HCT116 (cell line): ENCODE data around the gene GMEB2. TPM values are rescaled to one million over a fixed set of nuclear protein-coding genes. Genes with fewer than 3 reads are reported as not detected.
A peak's percentile ranks its signal among the peaks of the same experiment; 100 is the strongest.

Source experiments
- ATAC-seq: fragments of 200-7000 bp; cut with Tn5 transposase; 2 replicates; pipeline ENCODE4 v1.9.1; 2020; ENCODE audit warnings: mild to moderate bottlenecking, moderate library complexity
- BruUV-seq: library from RNA; stranded (reverse); fragments of 400-500 nt; replicated peaks from 2 replicates; lab custom pipeline; 2021; lab: Mats Ljungman, UMichigan
- CTCF ChIA-PET: fragments of 300-600 bp; sonication (Branson Sonifier 250); formaldehyde crosslinking; loops from one replicate; lab custom pipeline; 2021; ENCODE audit warnings: antibody characterized with exemption; lab: Charles Lee
- POLR2A ChIA-PET: fragments of 300-600, 350-600 bp; sonication (Branson Sonifier 250); formaldehyde crosslinking; loops from one replicate; lab custom pipeline; 2021; ENCODE audit warnings: antibody characterized with exemption; lab: Charles Lee
- RAD21 ChIA-PET, 2 experiments: fragments of 300-600 bp; sonication (Branson Sonifier 250); formaldehyde crosslinking; loops; one replicate each; lab custom pipeline; 2023; ENCODE audit warnings: low total read pairs in 2 of 2; ENCODE audit not compliant: uncharacterized antibody in 2 of 2, unreplicated experiment in 2 of 2, low non-redundant PET in 1 of 2; lab: Charles Lee
- DNase-seq: peaks from one replicate; pipeline ENCODE4 v3.0.0-alpha.2; 2010; ENCODE audit warnings: low read depth, low spot score
- H2AFZ ChIP-seq: fragments of 200-600 bp; shearing (Covaris generic), sonication (generic); 2 replicates; pipeline ENCODE4 v1.6.1; 2017; ENCODE audit warnings: low read depth, mixed run types, mixed read lengths, antibody characterized with exemption, low read length; ENCODE audit not compliant: poor library complexity, severe bottlenecking
- H3K27ac ChIP-seq: 2 replicates; pipeline ENCODE4 v1.5.1; 2012; ENCODE audit warnings: low read depth, low read length
- H3K27me3 ChIP-seq: fragments of 200-600 bp; sonication (generic); 2 replicates; pipeline ENCODE4 v1.6.1; 2016; ENCODE audit warnings: mixed run types, low read length, mixed read lengths; ENCODE audit not compliant: insufficient read depth
- H3K36me3 ChIP-seq, 2 experiments: fragments of 200-500 bp in 1 of 2; fragments of 200-600 bp in 1 of 2; sonication (Bioruptor generic) in 1 of 2; sonication (generic) in 1 of 2; 2 replicates each; pipeline versions ENCODE4 v1.5.1 to v1.6.1; 2014 to 2016; ENCODE audit warnings: low read length in 2 of 2, inconsistent platforms in 1 of 2, mixed read lengths in 1 of 2, mixed run types in 1 of 2; ENCODE audit not compliant: insufficient read depth in 2 of 2, control insufficient read depth in 1 of 2
- H3K4me1 ChIP-seq, 2 experiments: fragments of 200-600 bp in 1 of 2; sonication (generic) in 1 of 2; 2 replicates each; pipeline versions ENCODE4 v1.5.1 to v1.6.1; 2012 to 2017; ENCODE audit warnings: low read length in 2 of 2, inconsistent platforms in 1 of 2, mild to moderate bottlenecking in 1 of 2, mixed read lengths in 1 of 2, mixed run types in 1 of 2, moderate library complexity in 1 of 2; ENCODE audit not compliant: insufficient read depth in 2 of 2, control insufficient read depth in 1 of 2
- H3K4me2 ChIP-seq: fragments of 200-600 bp; sonication (generic); 2 replicates; pipeline ENCODE4 v1.6.1; 2017; ENCODE audit warnings: mixed run types, low read length, mixed read lengths
- H3K4me3 ChIP-seq, 2 experiments: fragments of 200-600 bp in 1 of 2; sonication (generic) in 1 of 2; replicated peaks in 1 of 2; 2 replicates each; pipeline ENCODE4 v1.5.1; 2011 to 2016; ENCODE audit warnings: low read length in 2 of 2, control low read depth in 1 of 2, low read depth in 1 of 2, mild to moderate bottlenecking in 1 of 2, mixed read lengths in 1 of 2, mixed run types in 1 of 2
- H3K79me2 ChIP-seq: fragments of 200-600 bp; sonication (generic); 2 replicates; pipeline ENCODE4 v1.6.1; 2017; ENCODE audit warnings: mild to moderate bottlenecking, mixed run types, low read length, moderate library complexity, mixed read lengths; ENCODE audit not compliant: insufficient read depth
- H3K9ac ChIP-seq: fragments of 200-600 bp; sonication (generic); 2 replicates; pipeline ENCODE4 v1.6.1; 2016; ENCODE audit warnings: low read length, mixed read lengths
- H3K9me2 ChIP-seq: fragments of 200-600 bp; sonication (generic), shearing (Covaris generic); 2 replicates; pipeline ENCODE4 v1.6.1; 2017; ENCODE audit warnings: mixed run types, mild to moderate bottlenecking, moderate library complexity; ENCODE audit not compliant: insufficient read depth
- H3K9me3 ChIP-seq, 2 experiments: fragments of 200-500 bp in 1 of 2; fragments of 200-600 bp in 1 of 2; sonication (Bioruptor generic) in 1 of 2; sonication (generic) in 1 of 2; 2 replicates each; pipeline ENCODE4 v1.6.1; 2014 to 2017; ENCODE audit warnings: low read length in 2 of 2, mixed read lengths in 2 of 2, inconsistent platforms in 1 of 2, low read depth in 1 of 2, mild to moderate bottlenecking in 1 of 2, mixed run types in 1 of 2, moderate library complexity in 1 of 2; ENCODE audit not compliant: control insufficient read depth in 1 of 2, insufficient read depth in 1 of 2
- H4K20me1 ChIP-seq: fragments of 200-600 bp; sonication (generic), shearing (Covaris generic); 2 replicates; pipeline ENCODE4 v1.6.1; 2017; ENCODE audit warnings: mixed run types, mild to moderate bottlenecking, moderate library complexity; ENCODE audit not compliant: insufficient read depth
- ATF3 ChIP-seq: IDR thresholded peaks from 2 replicates; pipeline ENCODE4 v1.6.1; 2012
- CBX3 ChIP-seq: IDR thresholded peaks from 2 replicates; pipeline ENCODE4 v1.6.1; 2012; ENCODE audit warnings: low read depth
- CEBPB ChIP-seq: IDR thresholded peaks from 2 replicates; pipeline ENCODE4 v1.6.1; 2012; ENCODE audit warnings: low read depth
- CTCF ChIP-seq, 3 experiments: fragments of 200-600 bp in 1 of 3; sonication (generic) in 1 of 3; IDR thresholded peaks in 2 of 3; conservative IDR thresholded peaks in 1 of 3; 2 replicates each; pipeline ENCODE4 v1.5.1; 2012 to 2017; ENCODE audit warnings: low read depth in 2 of 3, low read length in 2 of 3, antibody characterized with exemption in 1 of 3, borderline replicate concordance in 1 of 3, control low read depth in 1 of 3, mild to moderate bottlenecking in 1 of 3, mixed read lengths in 1 of 3, mixed run types in 1 of 3, moderate library complexity in 1 of 3; ENCODE audit not compliant: insufficient read depth in 1 of 3
- ELF1 ChIP-seq: IDR thresholded peaks from 2 replicates; pipeline ENCODE4 v1.6.1; 2012; ENCODE audit warnings: low read depth, borderline replicate concordance
- EZH2 ChIP-seq: fragments of 200-600 bp; sonication (generic); IDR thresholded peaks from 2 replicates; pipeline ENCODE4 v1.6.1; 2017; ENCODE audit warnings: antibody characterized with exemption, mixed run types
- EZH2phosphoT487 ChIP-seq: fragments of 200-600 bp; IDR thresholded peaks from 2 replicates; pipeline ENCODE4 v1.6.1; 2018; ENCODE audit warnings: antibody characterized with exemption, borderline replicate concordance
- FOSL1 ChIP-seq: IDR thresholded peaks from 2 replicates; pipeline ENCODE4 v1.6.1; 2012; ENCODE audit warnings: low read depth
- JUND ChIP-seq: IDR thresholded peaks from 2 replicates; pipeline ENCODE4 v1.6.1; 2012
- MAX ChIP-seq: IDR thresholded peaks from 2 replicates; pipeline ENCODE4 v1.6.1; 2012
- POLR2A ChIP-seq: IDR thresholded peaks from 2 replicates; pipeline ENCODE4 v1.7.0; 2011; ENCODE audit warnings: borderline replicate concordance; ENCODE audit not compliant: insufficient read depth, insufficient read length; ENCODE audit errors: extremely low read depth
- SIN3A ChIP-seq: IDR thresholded peaks from 2 replicates; pipeline ENCODE4 v1.6.1; 2012; ENCODE audit warnings: low read depth
- SRF ChIP-seq: IDR thresholded peaks from 2 replicates; pipeline ENCODE4 v1.6.1; 2012; ENCODE audit warnings: low read depth
- TCF7L2 ChIP-seq: IDR thresholded peaks from 2 replicates; pipeline ENCODE4 v1.7.0; 2011; ENCODE audit warnings: borderline replicate concordance, inconsistent platforms; ENCODE audit not compliant: insufficient read depth, insufficient read length; ENCODE audit errors: extremely low read depth
- ZBTB33 ChIP-seq: IDR thresholded peaks from 2 replicates; pipeline ENCODE4 v1.6.1; 2011; ENCODE audit warnings: mild to moderate bottlenecking, low read length, moderate library complexity; ENCODE audit not compliant: insufficient replicate concordance; ENCODE audit errors: extremely low read depth
- ZNF274 ChIP-seq: fragments of 200-500 bp; sonication (Bioruptor generic); IDR thresholded peaks from 2 replicates; pipeline ENCODE4 v1.6.1; 2014; ENCODE audit warnings: mild to moderate bottlenecking, low read depth, low read length, inconsistent platforms
- intact Hi-C: fragments of 100-400 bp; cut with micrococcal nuclease; formaldehyde crosslinking; loops from 2 replicates; pipeline ENCODE4 v1.10.0; 2022
- total RNA-seq: library from RNA; stranded (reverse); gene quantifications from one replicate; pipeline ENCODE4 v1.2.1, GENCODE V29; 2021; ENCODE audit not compliant: unreplicated experiment

Gene GMEB2
- total RNA-seq, 1 experiment from 2014 or later: 13.9 TPM

- POLR2A ChIA-PET: interaction anchor here (0.7 kb wide), 1 partner anchor 13 kb away, joined by 3 read pairs; no protein-coding TSS in a partner anchor
Measured at GRCh38 chr20:63554361-63555278, 72.3 kb downstream of the GMEB2 start.

GRCh38 chr20:63553933-63554290 is 73.0 kb downstream of the GMEB2 start, which contains the start of gene FNDC11:
Gene FNDC11 (plus strand): TSS chr20:63554159. CDS start chr20:63555664, 1,505 bp downstream.
- H3K4me3 ChIP-seq: peak within 1 kb of the TSS; percentile 57 to 72
- no peaks in the 10 kb centered on the region for H3K9me2 ChIP-seq
- intact Hi-C loops: no loop called here
- ATAC-seq (peak; percentile 58), DNase-seq (no peak)
- ChIA-PET CTCF (no interaction called here), RAD21 (no interaction called here), POLR2A (no interaction called here)
- no peaks in the 10 kb centered on the region for H3K9me3 ChIP-seq
- H3K27ac ChIP-seq: peak within 1 kb of the TSS; percentile 83
- H3K79me2 ChIP-seq: no peaks in the 10 kb centered on the region
- BruUV-seq: no TSS peak
- H3K36me3 ChIP-seq: no peaks in the 10 kb centered on the region
- no peaks in the 10 kb centered on the region for H4K20me1 ChIP-seq
- H3K9ac ChIP-seq: peak within 1 kb of the TSS; percentile 73
- H3K4me2 ChIP-seq: peak within 1 kb of the TSS; percentile 100
- H2AFZ ChIP-seq: no peak within 1 kb of the TSS
- peaks cover 12 to 20% of the 10 kb centered on the region in 2 experiments for H3K4me1 ChIP-seq
- no peaks in the 10 kb centered on the region for H3K27me3 ChIP-seq
- no peak for TF ChIP-seq CTCF (IDR thresholded peaks at IDR 0.05 in 2 of 3, conservative IDR thresholded peaks at IDR 0.05 in 1 of 3; ENCODE audit: borderline replicate concordance in 1 of 3, insufficient read depth in 1 of 3, low read depth in 2 of 3, low read length in 2 of 3)
- no peak for TF ChIP-seq ZNF274
- TF ChIP-seq CBX3: no peak
- TF ChIP-seq TCF7L2: no peak
- TF ChIP-seq JUND: no peak
- no peak for TF ChIP-seq SIN3A
- TF ChIP-seq ELF1: no peak
- TF ChIP-seq FOSL1: no peak
- TF ChIP-seq EZH2: no peak
- no peak for TF ChIP-seq POLR2A
- TF ChIP-seq ZBTB33: no peak
- TF ChIP-seq ATF3: no peak

More at GRCh38 chr20:63554361-63555278, 72.3 kb downstream of the GMEB2 start:
- H3K36me3 ChIP-seq: no peaks in the 10 kb centered on the region
- no TSS peak for BruUV-seq
- ATAC-seq: no peak
- H3K27me3 ChIP-seq: no peaks in the 10 kb centered on the region
- H3K9ac ChIP-seq: peak overlapping the region; percentile 73
- TF ChIP-seq EZH2phosphoT487: no peak
- TF ChIP-seq MAX: no peak
- no peak for TF ChIP-seq CEBPB
- no peak for TF ChIP-seq SRF
- no peak for TF ChIP-seq JUND
- TF ChIP-seq, all 23 proteins: peak for 0
- no peaks in the 10 kb centered on the region for H3K9me2 ChIP-seq
- peaks cover 12 to 20% of the 10 kb centered on the region in 2 experiments for H3K4me1 ChIP-seq
- peak overlapping the region; percentile 100 for H3K4me2 ChIP-seq
- H4K20me1 ChIP-seq: no peaks in the 10 kb centered on the region
- intact Hi-C loops: no loop called here
- peak overlapping the region; percentile 57 to 72 for H3K4me3 ChIP-seq
- H3K79me2 ChIP-seq: no peaks in the 10 kb centered on the region
- no peak for DNase-seq
- H3K27ac ChIP-seq: peak overlapping the region; percentile 22; the same call in 1 of the 2 replicates
- CTCF ChIA-PET: interaction anchor here (1.0 kb wide), 1 partner anchor 17 kb away, joined by 3 read pairs; the partner anchor contains the start of gene PTK6
- H2AFZ ChIP-seq: no peak overlapping the region
- RAD21 ChIA-PET: no interaction called here
- H3K9me3 ChIP-seq: no peaks in the 10 kb centered on the region
